SH-SY5Y (cell line): ENCODE data around the gene HIBCH.

Experiments
- GATA2 ChIP-seq: IDR thresholded peaks from 2 replicates; pipeline ENCODE4 v1.6.1; 2011; ENCODE audit warnings: mild to moderate bottlenecking, low read depth, low read length
- GATA3 ChIP-seq: IDR thresholded peaks from 2 replicates; pipeline ENCODE4 v1.6.1; 2011; ENCODE audit warnings: low read depth, mild to moderate bottlenecking, low read length, moderate library complexity

- TF ChIP-seq GATA2 (no peak), GATA3 (no peak)
Observed at GRCh38 chr2:190304404-190304803, 15.2 kb downstream of the HIBCH start.
